CD14-positive monocyte (primary cell): ENCODE measurements around the gene NOP58. TPM values are rescaled to one million over a fixed set of nuclear protein-coding genes. Genes with fewer than 3 reads are reported as not detected.
A peak's percentile ranks its signal among the peaks of the same experiment; 100 is the strongest.

ENCODE experiments used
- DNase-seq, 3 donors: peaks; one replicate each; pipeline ENCODE4 v3.0.0-alpha.2; 2011 to 2022
- H2AFZ ChIP-seq: 2 replicates; pipeline ENCODE4 v1.6.0; 2012; ENCODE audit warnings: mild to moderate bottlenecking, low read depth, low read length, inconsistent platforms; ENCODE audit not compliant: insufficient read depth, poor library complexity, severe bottlenecking
- H3K27ac ChIP-seq, 2 donors: 1 replicate in 1 of 2; 2 replicates in 1 of 2; pipeline ENCODE4 v1.5.1; 2012 to 2013; ENCODE audit warnings: low read length in 2 of 2, control low read depth in 1 of 2, inconsistent platforms in 1 of 2, low read depth in 1 of 2, mild to moderate bottlenecking in 1 of 2
- H3K27me3 ChIP-seq, 2 donors: one replicate each; pipeline versions ENCODE4 v1.6.0 to v1.6.1; 2011 to 2013; ENCODE audit warnings: low read length in 2 of 2; ENCODE audit not compliant: control insufficient read depth in 2 of 2, insufficient read depth in 2 of 2
- H3K36me3 ChIP-seq, 2 donors: replicated peaks in 1 of 2; 1 replicate in 1 of 2; 2 replicates in 1 of 2; pipeline versions ENCODE4 v1.5.1 to v1.6.1; 2012 to 2013; ENCODE audit warnings: low read length in 2 of 2, control low read depth in 1 of 2, inconsistent platforms in 1 of 2, mild to moderate bottlenecking in 1 of 2; ENCODE audit not compliant: insufficient read depth in 2 of 2, control insufficient read depth in 1 of 2
- H3K4me1 ChIP-seq, 2 donors: 1 replicate in 1 of 2; 2 replicates in 1 of 2; pipeline versions ENCODE4 v1.5.1 to v1.6.1; 2012 to 2013; ENCODE audit warnings: low read length in 2 of 2, control low read depth in 1 of 2, inconsistent platforms in 1 of 2, mild to moderate bottlenecking in 1 of 2, moderate library complexity in 1 of 2; ENCODE audit not compliant: insufficient read depth in 2 of 2, control insufficient read depth in 1 of 2
- H3K4me2 ChIP-seq: replicated peaks from 2 replicates; pipeline ENCODE3; 2012; ENCODE audit warnings: low read length, moderate library complexity, mild to moderate bottlenecking; ENCODE audit not compliant: poor library complexity, severe bottlenecking; ENCODE audit errors: extremely low read depth
- H3K4me3 ChIP-seq, 3 experiments: fragments of 200-600 bp in 1 of 3; sonication (generic) in 1 of 3; replicated peaks in 1 of 3; 1 replicate in 2 of 3; 2 replicates in 1 of 3; pipeline ENCODE4 v1.5.1; 2011 to 2013; ENCODE audit warnings: low read length in 3 of 3, mild to moderate bottlenecking in 3 of 3, control low read depth in 2 of 3, low read depth in 2 of 3, inconsistent platforms in 1 of 3, moderate library complexity in 1 of 3
- H3K79me2 ChIP-seq: 2 replicates; pipeline ENCODE4 v1.6.0; 2012; ENCODE audit warnings: mild to moderate bottlenecking, control low read depth, inconsistent platforms, low read length, moderate library complexity; ENCODE audit not compliant: insufficient read depth
- H3K9ac ChIP-seq: 2 replicates; pipeline ENCODE4 v1.6.0; 2017; ENCODE audit warnings: low read length, mild to moderate bottlenecking; ENCODE audit not compliant: insufficient read depth, poor library complexity, severe bottlenecking
- H3K9me3 ChIP-seq, 2 donors: replicated peaks in 1 of 2; 1 replicate in 1 of 2; 2 replicates in 1 of 2; pipeline versions ENCODE4 v1.5.1 to v1.6.1; 2012 to 2013; ENCODE audit warnings: low read length in 2 of 2, control low read depth in 1 of 2; ENCODE audit not compliant: control insufficient read depth in 1 of 2, insufficient read depth in 1 of 2
- H4K20me1 ChIP-seq: 2 replicates; pipeline ENCODE4 v1.6.0; 2012; ENCODE audit warnings: mild to moderate bottlenecking, low read length, control low read depth, moderate library complexity; ENCODE audit not compliant: insufficient read depth
- H3K27ac Mint-ChIP-seq, 7 donors: one replicate each; pipeline ENCODE4 v1.8.0; 2020; ENCODE audit warnings: mild to moderate bottlenecking in 7 of 7, mixed read lengths in 7 of 7, moderate library complexity in 6 of 7, inconsistent platforms in 2 of 7
- H3K27me3 Mint-ChIP-seq, 3 donors: one replicate each; pipeline ENCODE4 v1.8.0; 2021 to 2022; ENCODE audit warnings: low read depth in 3 of 3, mild to moderate bottlenecking in 3 of 3, mixed read lengths in 3 of 3, moderate library complexity in 3 of 3, inconsistent platforms in 1 of 3
- H3K36me3 Mint-ChIP-seq, 2 donors: one replicate each; pipeline ENCODE4 v1.8.0; 2020; ENCODE audit warnings: mixed read lengths in 2 of 2, inconsistent platforms in 1 of 2, mild to moderate bottlenecking in 1 of 2
- H3K4me1 Mint-ChIP-seq: one replicate; pipeline ENCODE4 v1.8.0; 2020; ENCODE audit warnings: mild to moderate bottlenecking, mixed read lengths
- H3K4me3 Mint-ChIP-seq, 2 donors: one replicate each; pipeline ENCODE4 v1.8.0; 2020; ENCODE audit warnings: mild to moderate bottlenecking in 2 of 2, mixed read lengths in 2 of 2, moderate library complexity in 1 of 2
- H3K9me3 Mint-ChIP-seq, 7 donors: one replicate each; pipeline ENCODE4 v1.8.0; 2020 to 2022; ENCODE audit warnings: mixed read lengths in 7 of 7, mild to moderate bottlenecking in 6 of 7, moderate library complexity in 6 of 7, inconsistent platforms in 2 of 7
- WGBS: methylation state at CpG from one replicate; pipeline ENCODE4 v1.1.5; 2013; ENCODE audit warnings: missing lambda C conversion rate; ENCODE audit not compliant: insufficient coverage; 5-methylcytosine and 5-hydroxymethylcytosine counted together
- intact Hi-C, 2 donors: fragments of 100-400 bp; cut with micrococcal nuclease; formaldehyde crosslinking; loops; one replicate each; pipeline versions ENCODE4 v1.15.0 to v1.15.1; 2023
- polyA plus RNA-seq, 3 donors: library from polyadenylated mRNA; depleted of rRNA in 1 of 3; unstranded in 2 of 3; stranded (reverse) in 1 of 3; fragments of 300-500 nt in 2 of 3; fragments of >200 nt in 1 of 3; fragmentation: Illumina TruSeq in 2 of 3; gene quantifications; 1 replicate in 2 of 3; 2 replicates in 1 of 3; pipeline ENCODE4 v1.2.3, GENCODE V29; 2012 to 2021
- TF ChIP-seq, protein P1 (sequence below): fragments of 200-600 bp; IDR thresholded peaks from one replicate; pipeline ENCODE4 v1.8.0; 2022; ENCODE audit warnings: antibody characterized with exemption, mild to moderate bottlenecking

The NOP58 gene
- polyA plus RNA-seq, 3 donors = 19.4 to 25.4 (median 22.5) TPM

- TF ChIP-seq, protein P1, sequence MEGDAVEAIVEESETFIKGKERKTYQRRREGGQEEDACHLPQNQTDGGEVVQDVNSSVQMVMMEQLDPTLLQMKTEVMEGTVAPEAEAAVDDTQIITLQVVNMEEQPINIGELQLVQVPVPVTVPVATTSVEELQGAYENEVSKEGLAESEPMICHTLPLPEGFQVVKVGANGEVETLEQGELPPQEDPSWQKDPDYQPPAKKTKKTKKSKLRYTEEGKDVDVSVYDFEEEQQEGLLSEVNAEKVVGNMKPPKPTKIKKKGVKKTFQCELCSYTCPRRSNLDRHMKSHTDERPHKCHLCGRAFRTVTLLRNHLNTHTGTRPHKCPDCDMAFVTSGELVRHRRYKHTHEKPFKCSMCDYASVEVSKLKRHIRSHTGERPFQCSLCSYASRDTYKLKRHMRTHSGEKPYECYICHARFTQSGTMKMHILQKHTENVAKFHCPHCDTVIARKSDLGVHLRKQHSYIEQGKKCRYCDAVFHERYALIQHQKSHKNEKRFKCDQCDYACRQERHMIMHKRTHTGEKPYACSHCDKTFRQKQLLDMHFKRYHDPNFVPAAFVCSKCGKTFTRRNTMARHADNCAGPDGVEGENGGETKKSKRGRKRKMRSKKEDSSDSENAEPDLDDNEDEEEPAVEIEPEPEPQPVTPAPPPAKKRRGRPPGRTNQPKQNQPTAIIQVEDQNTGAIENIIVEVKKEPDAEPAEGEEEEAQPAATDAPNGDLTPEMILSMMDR = no peak
- no peak overlapping the region for H3K4me2 ChIP-seq
- H2AFZ ChIP-seq = no peak overlapping the region
- Mint-ChIP-seq H3K4me3 (no peak overlapping the region), H3K9me3 (peaks cover 0 to 2% (median 0%) of the 10 kb centered on the region in 7 donors), H3K27ac (peak overlapping the region in 1 of 7 donors; percentile 55), H3K27me3 (peaks cover 0 to 3% (median 0%) of the 10 kb centered on the region in 3 donors), H3K36me3 (no peaks in the 10 kb centered on the region), H3K4me1 (no peaks in the 10 kb centered on the region)
- no peak for DNase-seq
- no peak overlapping the region for H3K4me3 ChIP-seq
- intact Hi-C loops = no loop called here
- no peaks in the 10 kb centered on the region for H4K20me1 ChIP-seq
- H3K9ac ChIP-seq = no peak overlapping the region
- no peak overlapping the region for H3K27ac ChIP-seq
- 98% methylated on average over 4 of the region's 6 CpGs for WGBS
- H3K36me3 ChIP-seq = no peaks in the 10 kb centered on the region
- H3K4me1 ChIP-seq = no peaks in the 10 kb centered on the region
- H3K27me3 ChIP-seq = no peaks in the 10 kb centered on the region
- no peaks in the 10 kb centered on the region for H3K79me2 ChIP-seq
- H3K9me3 ChIP-seq = no peaks in the 10 kb centered on the region
These were observed 70.4 kb downstream of the NOP58 start for GRCh38 chr2:202335791-202336467.

DNA sequence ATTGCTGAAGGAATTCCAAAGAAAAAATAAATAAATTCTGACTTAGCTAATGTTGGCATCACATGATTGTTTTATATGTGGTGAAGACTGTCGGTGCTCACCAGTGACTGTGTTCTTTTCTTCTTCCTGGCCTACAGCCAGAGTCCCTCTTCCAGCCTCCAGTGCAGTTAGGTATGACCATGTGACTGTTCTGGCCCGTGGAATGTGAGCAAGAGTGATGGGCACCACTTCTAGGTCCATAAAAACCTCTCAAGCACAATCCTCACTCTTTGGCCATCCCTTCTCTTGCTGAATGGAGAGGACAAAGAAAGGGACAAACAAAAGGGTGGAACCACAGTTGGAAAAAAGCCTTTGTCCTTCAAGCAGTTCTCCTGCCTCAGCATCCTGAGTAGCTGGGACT lies 71.6 kb downstream of the NOP58 start:
- no peaks in the 10 kb centered on the region for H3K79me2 ChIP-seq
- TF ChIP-seq, protein P1 = no peak
- no peak overlapping the region for H3K9ac ChIP-seq
- no peaks in the 10 kb centered on the region for H3K36me3 Mint-ChIP-seq
- H3K4me2 ChIP-seq = no peak overlapping the region
- no peak overlapping the region for H3K4me3 Mint-ChIP-seq
- H3K4me1 ChIP-seq = no peaks in the 10 kb centered on the region
- no peaks in the 10 kb centered on the region for H3K4me1 Mint-ChIP-seq
- no peaks in the 10 kb centered on the region for H4K20me1 ChIP-seq
- peaks cover 0 to 3% (median 0%) of the 10 kb centered on the region in 3 donors for H3K27me3 Mint-ChIP-seq
- H3K27ac ChIP-seq = no peak overlapping the region
- DNase-seq = no peak
- H2AFZ ChIP-seq = no peak overlapping the region
- H3K9me3 Mint-ChIP-seq = peaks cover 0 to 2% (median 0%) of the 10 kb centered on the region in 7 donors
- H3K27ac Mint-ChIP-seq = no peak overlapping the region
- H3K4me3 ChIP-seq = no peak overlapping the region
- no peaks in the 10 kb centered on the region for H3K9me3 ChIP-seq
- intact Hi-C loops = no loop called here
- H3K27me3 ChIP-seq = no peaks in the 10 kb centered on the region
- H3K36me3 ChIP-seq = no peaks in the 10 kb centered on the region
- no CpG with 5 or more reads among the region's 2 CpGs for WGBS
